SU-DHL-6 (cell line): ENCODE measurements around the gene LETM1.

ENCODE experiments used
- CTCF ChIP-seq: fragments of 200-600 bp; sonication (generic); IDR thresholded peaks from one replicate; pipeline ENCODE4 v1.5.1; 2017; ENCODE audit warnings: antibody characterized with exemption, mild to moderate bottlenecking, low read length, moderate library complexity; ENCODE audit not compliant: insufficient read depth, poor library complexity, severe bottlenecking
- EZH2phosphoT487 ChIP-seq: fragments of 200-600 bp; sonication (generic), shearing (Covaris generic); conservative IDR thresholded peaks from 2 replicates; pipeline ENCODE4 v1.6.1; 2018; ENCODE audit warnings: mild to moderate bottlenecking, antibody characterized with exemption, low read length, moderate library complexity, mixed read lengths

- TF ChIP-seq CTCF, result no peak
- no peak for TF ChIP-seq EZH2phosphoT487
Observed at GRCh38 chr4:1778642-1779392, 77.1 kb downstream of the LETM1 start.
